NCI-H2081 (cell line): Measurements from ENCODE around the gene BAIAP2.

Experiments
- DNase-seq, 2 experiments: peaks; one replicate each; lab custom pipeline; 2025; lab: John Stamatoyannopoulos, UW

BAIAP2 gene

GRCh38 chr17:81160306-81160705 lies 125.4 kb downstream of the BAIAP2 start:
- no peak for DNase-seq

DNA sequence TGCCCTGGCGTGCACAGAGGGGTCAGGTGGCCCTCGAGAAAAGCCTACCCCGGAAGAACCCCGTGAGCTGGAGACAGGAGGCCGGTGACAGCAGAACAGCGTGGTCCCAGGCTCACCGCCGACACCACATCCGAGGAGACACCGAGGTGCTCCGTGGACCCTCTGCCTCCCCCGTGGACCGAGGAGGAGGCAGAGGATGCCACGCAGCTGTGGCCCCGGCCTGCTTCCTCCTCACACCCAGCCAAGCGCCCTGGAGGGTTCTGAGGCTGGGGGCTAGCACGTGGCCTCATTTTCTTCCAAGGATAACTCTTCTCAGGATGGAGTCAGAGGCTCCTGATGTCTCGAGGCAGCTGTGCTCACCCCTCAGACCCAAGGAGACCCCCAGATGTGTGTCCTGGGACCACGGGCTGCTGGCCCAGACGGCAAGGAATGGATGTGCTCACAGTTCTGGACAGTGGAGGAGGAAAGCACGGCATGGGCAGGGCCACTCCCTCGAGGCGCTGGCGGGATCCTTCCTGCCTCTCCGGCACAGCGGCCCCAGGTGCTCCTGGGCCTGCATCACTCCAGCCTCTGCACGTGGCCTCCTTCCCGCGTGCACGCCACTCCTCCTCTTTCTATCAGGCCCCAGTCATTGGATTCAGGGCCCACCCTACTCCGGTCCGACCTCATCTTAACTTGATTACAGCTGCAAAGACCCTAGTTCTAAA lies 125.9 kb downstream of the BAIAP2 start:
- DNase-seq = no peak

GRCh38 chr17:81161536-81161935 lies 126.6 kb downstream of the BAIAP2 start:
- DNase-seq = no peak

GRCh38 chr17:81161972-81162371 lies 127.0 kb downstream of the BAIAP2 start:
- DNase-seq = no peak

GRCh38 chr17:81162491-81162890 lies 127.5 kb downstream of the BAIAP2 start:
- no peak for DNase-seq

DNA sequence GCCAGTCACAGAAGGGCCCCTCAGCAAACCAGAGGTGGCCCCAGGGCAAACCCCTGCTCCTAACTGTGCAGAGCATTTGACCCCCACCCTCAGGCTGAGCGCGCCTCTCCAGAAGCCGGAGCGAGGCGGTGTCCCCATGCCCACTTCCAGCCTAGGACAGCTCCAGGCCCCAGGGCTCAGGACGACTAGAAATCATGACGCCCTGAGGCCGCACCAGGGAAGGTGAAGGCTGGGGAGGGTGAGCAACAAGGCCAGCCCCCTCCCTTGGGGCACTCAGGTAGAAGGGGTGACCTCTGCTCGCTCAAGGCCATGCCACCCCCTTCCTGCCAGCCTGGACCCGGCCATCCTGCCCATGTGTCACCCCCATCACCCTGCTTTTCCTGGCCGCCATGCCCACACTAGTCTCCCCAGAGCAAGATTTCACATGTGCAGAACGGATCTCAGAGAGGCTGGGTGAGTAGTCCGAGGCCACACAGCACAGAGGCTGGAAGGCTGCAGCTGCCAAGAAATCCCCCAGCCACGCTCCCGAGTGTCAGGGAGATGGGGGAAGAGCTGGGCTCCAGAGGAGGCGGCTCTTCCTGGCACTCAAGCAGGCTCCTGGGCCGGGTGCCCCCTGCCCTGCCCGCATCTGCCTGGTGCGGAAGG lies 128.2 kb downstream of the BAIAP2 start:
- no peak for DNase-seq

- DNase-seq = no peak
Observed at GRCh38 chr17:81163703-81164370, 128.9 kb downstream of the BAIAP2 start.

DNA sequence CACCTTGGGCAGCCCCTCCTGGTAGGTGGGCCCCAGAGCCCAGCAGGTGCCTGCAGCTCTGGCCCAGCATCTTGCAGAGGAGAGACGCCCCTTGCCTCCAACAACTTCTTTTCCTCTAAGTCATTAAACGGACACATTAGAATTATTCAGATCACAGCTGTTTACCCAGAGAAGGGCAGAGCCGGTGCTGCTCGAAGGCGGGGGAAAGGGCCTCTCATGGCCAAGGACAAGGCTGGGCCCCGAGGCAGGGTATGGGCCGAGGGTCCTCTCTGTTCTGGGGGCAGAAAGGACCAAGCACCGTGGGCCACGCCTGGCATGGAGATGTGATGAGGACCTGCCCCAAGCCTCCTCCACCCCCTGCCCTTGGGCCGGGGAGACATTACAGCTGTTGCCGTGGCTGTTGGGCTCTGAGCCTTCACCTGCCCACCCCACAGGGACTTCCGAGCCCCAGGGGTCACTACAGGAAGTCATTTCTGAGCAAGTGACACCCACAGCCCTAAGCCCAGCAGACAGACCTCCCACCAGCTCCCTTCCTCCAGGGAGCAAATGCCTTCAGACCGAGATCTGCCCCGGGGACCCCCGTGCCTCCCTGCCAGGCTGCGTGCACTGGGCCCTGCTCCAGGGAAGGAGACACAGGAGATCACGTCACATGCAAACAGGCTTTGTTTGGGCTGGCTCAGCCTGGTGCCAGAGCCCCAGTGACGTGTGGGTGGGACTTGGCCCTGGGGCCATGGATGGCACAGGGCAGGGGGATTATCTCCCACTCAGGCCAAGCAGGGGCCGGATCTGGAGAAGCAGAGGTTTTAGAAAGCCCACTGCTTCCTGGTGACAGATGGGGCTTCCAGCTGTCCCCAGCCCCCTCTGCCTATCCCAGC lies 129.7 kb downstream of the BAIAP2 start:
- DNase-seq = peak; percentile 34 to 37

DNA sequence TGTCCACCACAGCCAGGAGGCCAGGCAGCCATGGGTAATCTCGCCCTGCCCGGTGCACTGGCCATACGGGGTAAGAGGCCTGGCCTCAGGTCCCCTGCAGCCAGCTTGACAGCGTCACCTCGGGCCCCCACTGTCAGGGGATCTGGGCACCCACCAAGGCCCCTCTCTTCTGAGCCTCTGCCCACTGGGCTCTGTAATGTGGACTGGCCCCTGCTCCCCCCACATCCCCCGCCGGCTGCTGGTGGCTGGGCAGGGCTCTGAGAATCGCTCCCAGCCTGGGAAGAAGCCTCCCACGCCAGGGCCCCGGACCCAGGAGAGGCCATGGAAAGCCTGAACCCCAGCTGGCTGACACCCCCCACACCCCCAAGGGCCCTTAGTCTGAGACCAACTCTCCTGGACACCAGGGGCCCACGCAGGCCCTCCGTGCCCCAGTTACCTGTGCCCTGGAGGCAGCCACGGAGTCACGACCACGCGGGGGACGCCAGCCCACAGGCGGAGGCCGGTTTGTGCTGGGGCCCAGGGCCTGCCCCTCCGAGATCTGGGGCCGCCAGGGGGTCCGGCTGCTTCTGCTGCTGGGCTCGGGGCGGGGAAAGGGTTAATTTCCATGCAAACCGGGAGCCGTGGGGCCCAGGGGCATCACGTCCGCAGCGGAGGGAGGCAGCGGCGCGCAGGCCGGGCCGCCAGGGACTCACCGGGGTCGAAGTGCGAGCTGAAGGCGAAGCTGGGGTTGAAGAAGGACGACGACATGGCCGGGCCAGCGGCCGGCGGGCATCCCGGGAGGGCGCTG lies 130.5 kb downstream of the BAIAP2 start, which contains the start of gene PVALEF:
Gene PVALEF (plus strand): TSS at position 262 of the 787 bp plus-strand sequence. CDS start 15,720 bp downstream, outside the sequence.
- peak in 1 of 2 experiments; percentile 19 for DNase-seq

DNA sequence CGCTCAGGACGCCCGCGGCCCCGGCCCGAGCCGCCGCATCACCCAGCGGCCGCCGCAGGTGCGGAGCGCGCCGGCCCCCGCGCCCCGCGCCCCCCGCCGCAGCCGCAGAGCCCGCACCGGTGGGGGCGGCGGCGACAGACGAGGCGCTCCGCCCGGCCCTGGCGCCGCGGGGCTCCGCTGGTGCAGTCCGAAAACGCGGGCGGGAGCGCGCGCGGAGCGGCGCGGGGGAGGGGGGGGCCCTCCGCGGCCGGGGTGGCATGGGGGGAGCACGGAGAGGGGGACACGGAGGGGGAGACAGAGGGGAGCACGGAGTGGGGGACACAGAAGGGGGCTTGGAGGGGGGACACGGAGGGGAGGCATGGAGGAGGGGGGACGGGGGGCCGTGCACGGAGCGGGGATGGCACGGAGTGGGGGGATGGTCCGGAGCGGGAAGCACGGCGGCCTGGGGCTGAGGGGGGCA lies 131.1 kb downstream of the BAIAP2 start, which contains the start of gene AATK:
Gene AATK (minus strand): TSS at position 189 of the 460 bp plus-strand sequence. CDS start 229 bp downstream, outside the sequence.
- peak; percentile 19 to 30 for DNase-seq
